GM23338 (cell line): ENCODE data around the gene OS9. TPM values are rescaled to one million over a fixed set of nuclear protein-coding genes. Genes with fewer than 3 reads are reported as not detected.
A peak's percentile ranks its signal among the peaks of the same experiment; 100 is the strongest.

Source experiments
- ATAC-seq: fragments of 200-7000 bp; cut with Tn5 transposase; 3 replicates; pipeline ENCODE4 v1.9.1; 2020
- DNase-seq: peaks from one replicate; pipeline ENCODE4 v3.0.0-alpha.2; 2015; ENCODE audit warnings: low spot score
- H2AFZ ChIP-seq: fragments of 200-600 bp; sonication (generic); 2 replicates; pipeline ENCODE4 v1.8.0; 2016; ENCODE audit warnings: antibody characterized with exemption, mild to moderate bottlenecking, moderate library complexity
- H3F3A ChIP-seq: fragments of 200-600 bp; sonication (generic); replicated peaks from 2 replicates; pipeline ENCODE4 v1.8.0; 2017; ENCODE audit warnings: antibody characterized with exemption, mixed run types, low read depth
- H3K27ac ChIP-seq: fragments of 200-600 bp; sonication (generic); 2 replicates; pipeline ENCODE4 v1.6.1; 2016; ENCODE audit warnings: low read depth
- H3K27me3 ChIP-seq: fragments of 200-600 bp; sonication (generic); 2 replicates; pipeline ENCODE4 v1.8.0; 2016; ENCODE audit warnings: mild to moderate bottlenecking, mixed run types, moderate library complexity; ENCODE audit not compliant: insufficient read depth
- H3K36me3 ChIP-seq: fragments of 200-600 bp; sonication (generic); 2 replicates; pipeline ENCODE4 v1.8.0; 2016; ENCODE audit warnings: mild to moderate bottlenecking; ENCODE audit not compliant: insufficient read depth
- H3K4me1 ChIP-seq: fragments of 200-600 bp; sonication (generic); 2 replicates; pipeline ENCODE4 v1.8.0; 2016; ENCODE audit warnings: mild to moderate bottlenecking, moderate library complexity; ENCODE audit not compliant: insufficient read depth
- H3K4me2 ChIP-seq: fragments of 200-600 bp; sonication (generic); 2 replicates; pipeline ENCODE4 v1.7.1; 2017; ENCODE audit warnings: mixed run types
- H3K4me3 ChIP-seq: fragments of 200-600 bp; sonication (generic); 2 replicates; pipeline ENCODE4 v1.6.1; 2016; ENCODE audit warnings: mixed run types
- H3K79me2 ChIP-seq: fragments of 200-600 bp; sonication (generic); replicated peaks from 2 replicates; pipeline ENCODE4 v1.8.0; 2017; ENCODE audit warnings: mild to moderate bottlenecking; ENCODE audit not compliant: insufficient read depth
- H3K9me2 ChIP-seq: fragments of 200-600 bp; sonication (generic); 2 replicates; pipeline ENCODE4 v1.8.0; 2017; ENCODE audit not compliant: insufficient read depth
- H4K20me1 ChIP-seq: fragments of 200-600 bp; sonication (generic); replicated peaks from 2 replicates; pipeline ENCODE4 v1.8.0; 2017; ENCODE audit warnings: mild to moderate bottlenecking; ENCODE audit not compliant: insufficient read depth
- H3K27ac Mint-ChIP-seq: 2 replicates; pipeline ENCODE4 v1.8.0; 2020; ENCODE audit warnings: inconsistent platforms, mild to moderate bottlenecking, moderate library complexity, mixed read lengths
- H3K27me3 Mint-ChIP-seq: 3 replicates; pipeline ENCODE4 v1.8.0; 2022; ENCODE audit warnings: low read depth, mild to moderate bottlenecking, moderate library complexity, mixed read lengths, inconsistent platforms; ENCODE audit not compliant: insufficient read depth, poor library complexity
- H3K36me3 Mint-ChIP-seq: 3 replicates; pipeline ENCODE4 v1.8.0; 2021; ENCODE audit warnings: low read depth, mild to moderate bottlenecking, inconsistent platforms, moderate library complexity, mixed read lengths
- H3K4me1 Mint-ChIP-seq: 3 replicates; pipeline ENCODE4 v1.8.0; 2020; ENCODE audit warnings: mild to moderate bottlenecking, inconsistent platforms, mixed read lengths
- H3K4me3 Mint-ChIP-seq: 3 replicates; pipeline ENCODE4 v1.8.0; 2021; ENCODE audit warnings: moderate library complexity, mild to moderate bottlenecking, inconsistent platforms, mixed read lengths
- H3K9me3 Mint-ChIP-seq: 3 replicates; pipeline ENCODE4 v1.8.0; 2020; ENCODE audit warnings: moderate library complexity, mild to moderate bottlenecking, inconsistent platforms, mixed read lengths
- CREB1 ChIP-seq: fragments of 250-450 bp; sonication (Bioruptor Pico); IDR thresholded peaks from 2 replicates; pipeline ENCODE4 v1.5.0; 2020; ENCODE audit warnings: low read depth, mild to moderate bottlenecking, moderate library complexity
- CTCF ChIP-seq, 2 experiments: fragments of 200-600 bp in 1 of 2; sonication (generic) in 1 of 2; conservative IDR thresholded peaks; 2 replicates each; pipeline versions ENCODE4 v1.5.1 to v1.6.1; 2016 to 2017; ENCODE audit warnings: antibody characterized with exemption in 2 of 2, low read depth in 2 of 2, mild to moderate bottlenecking in 2 of 2, moderate library complexity in 1 of 2
- ETS1 ChIP-seq: IDR thresholded peaks from 2 replicates; pipeline ENCODE4 v1.6.1; 2016; ENCODE audit warnings: antibody characterized with exemption
- EZH2 ChIP-seq: fragments of 200-600 bp; sonication (generic); IDR thresholded peaks from one replicate; pipeline ENCODE4 v1.8.0; 2017; ENCODE audit warnings: antibody characterized with exemption, mild to moderate bottlenecking, low read depth; ENCODE audit not compliant: unreplicated experiment
- EZH2phosphoT487 ChIP-seq: fragments of 200-600 bp; sonication (generic); IDR thresholded peaks from one replicate; pipeline ENCODE4 v1.8.1; 2018; ENCODE audit warnings: antibody characterized with exemption; ENCODE audit not compliant: unreplicated experiment
- JUNB ChIP-seq: IDR thresholded peaks from one replicate; pipeline ENCODE4 v1.6.1; 2016; ENCODE audit warnings: antibody characterized with exemption; ENCODE audit not compliant: unreplicated experiment
- NANOG ChIP-seq: IDR thresholded peaks from 2 replicates; pipeline ENCODE4 v1.6.1; 2016; ENCODE audit warnings: antibody characterized with exemption, borderline replicate concordance
- POLR2AphosphoS5 ChIP-seq: IDR thresholded peaks from 2 replicates; pipeline ENCODE4 v1.6.1; 2016; ENCODE audit warnings: antibody characterized with exemption, low read depth
- ZNF114 ChIP-seq: fragments of 250-450 bp; sonication (Bioruptor Pico); IDR thresholded peaks from 2 replicates; pipeline ENCODE4 v1.5.0; 2020; ENCODE audit warnings: mild to moderate bottlenecking, moderate library complexity
- ZNF331 ChIP-seq: fragments of 250-450 bp; sonication (Bioruptor Pico); IDR thresholded peaks from 2 replicates; pipeline ENCODE4 v1.5.0; 2020; ENCODE audit warnings: low read depth, mild to moderate bottlenecking, moderate library complexity
- ZNF462 ChIP-seq: fragments of 250-450 bp; sonication (Bioruptor Pico); IDR thresholded peaks from 2 replicates; pipeline ENCODE4 v1.5.0; 2020; ENCODE audit warnings: mild to moderate bottlenecking, moderate library complexity
- polyA plus RNA-seq: library from polyadenylated mRNA; unstranded; fragments of >200 nt; fragmentation: Nextera tagmentation; extraction: Ambion mirVana; gene quantifications from 2 replicates; pipeline ENCODE4 v1.2.1, GENCODE V29; 2016
- total RNA-seq: library from RNA; depleted of rRNA; stranded (reverse); fragments of >200 nt; shearing (Covaris generic); gene quantifications from 2 replicates; pipeline ENCODE4 v1.2.3, GENCODE V29; 2014

The OS9 gene
- total and polyA plus RNA-seq, 2 experiments from 2014 or later = 27.5 to 79.7 TPM

- no peak for TF ChIP-seq ZNF462
These were observed 59.9 kb downstream of the OS9 start (continued) for GRCh38 chr12:57753756-57754337.

- Histone ChIP-seq H3K27me3 (peaks cover 62% of the 10 kb centered on the region), H3K4me3 (peak within 1 kb of the TSS; percentile 83), H2AFZ (peak within 1 kb of the TSS; percentile 96), H3K4me2 (peak within 1 kb of the TSS; percentile 97), H3K27ac (no peak within 1 kb of the TSS), H3K4me1 (peaks cover 36% of the 10 kb centered on the region), H3K79me2 (peaks cover 23% of the 10 kb centered on the region), H3K36me3 (no peaks in the 10 kb centered on the region; the same call in 1 of the 2 replicates), H3K9me2 (no peaks in the 10 kb centered on the region), H3F3A (peaks cover 21% of the 10 kb centered on the region), H4K20me1 (peaks cover 4% of the 10 kb centered on the region; the same call in 1 of the 2 replicates)
- H3K27me3 Mint-ChIP-seq = peaks cover 62% of the 10 kb centered on the region
- no peak for TF ChIP-seq ZNF114 (CRISPR knock-in tag)
- TF ChIP-seq EZH2 = no peak
- no peak for TF ChIP-seq EZH2phosphoT487
- no peak for TF ChIP-seq ZNF331 (CRISPR knock-in tag)
- TF ChIP-seq POLR2AphosphoS5 = peak; percentile 67
- 0 out of 2 replicates have a peak, but pooled peaks have one; percentile 10 for TF ChIP-seq CREB1
- TF ChIP-seq JUNB = no peak
- TF ChIP-seq CTCF (conservative IDR thresholded peaks at IDR 0.05; ENCODE audit: low read depth in 2 of 2) = no peak
- TF ChIP-seq NANOG = no peak
- TF ChIP-seq ETS1 = no peak
- H3K4me3 Mint-ChIP-seq = peak within 1 kb of the TSS; percentile 87
- peak; percentile 84 for DNase-seq
- H3K36me3 Mint-ChIP-seq = peaks cover 24% of the 10 kb centered on the region
- peak; percentile 33 for ATAC-seq
- peaks cover 39% of the 10 kb centered on the region for H3K4me1 Mint-ChIP-seq
- no peaks in the 10 kb centered on the region; the same call in 2 of the 3 replicates for H3K9me3 Mint-ChIP-seq
- H3K27ac Mint-ChIP-seq = no peak within 1 kb of the TSS
These were observed 60.7 kb downstream of the OS9 start, which contains the start of gene MARCHF9 for GRCh38 chr12:57754411-57755193. TSS of gene MARCHF9 (plus strand) at chr12:57755103. CDS start at chr12:57755529, 426 bp downstream.
